Measurements from ENCODE around the gene MAP3K12. TPM values are rescaled to one million over a fixed set of nuclear protein-coding genes. Genes with fewer than 3 reads are reported as not detected.

The MAP3K12 gene
- total RNA-seq, 2 donors from 2014 or later = 5.5 to 8.1 TPM

GRCh38 chr12:53500776-53501614, 1.7 kb upstream of the MAP3K12 start, which contains the start of gene TARBP2:
Gene TARBP2 (plus strand): TSS chr12:53501283. CDS start chr12:53501409, 126 bp downstream.
- H3K27ac ChIP-seq (ENCODE audit: low read depth, low read length) = peak within 1 kb of the TSS; percentile 99
- 0% methylated on average over 31 to 74 of the region's 74 CpGs for WGBS, 2 experiments (ENCODE audit: insufficient coverage in 1 of 2, insufficient read length in 1 of 2)
- Mint-ChIP-seq H3K4me1 (peaks cover 25% of the 10 kb centered on the region), H3K36me3 (ENCODE audit: low read depth) (peaks cover 22% of the 10 kb centered on the region), H3K27me3 (ENCODE audit: insufficient read depth) (peaks cover 2% of the 10 kb centered on the region), H3K9me3 (no peaks in the 10 kb centered on the region), H3K4me3 (peak within 1 kb of the TSS; percentile 79), H3K27ac (peak within 1 kb of the TSS; percentile 99)
- H3K4me3 ChIP-seq (ENCODE audit: low read length) = peak within 1 kb of the TSS; percentile 85
- no peaks in the 10 kb centered on the region for H3K27me3 ChIP-seq (ENCODE audit: control insufficient read depth, insufficient read depth, low read length, poor library complexity, severe bottlenecking)
- H3K4me1 ChIP-seq (ENCODE audit: control insufficient read depth, insufficient read depth, low read length) = peaks cover 11% of the 10 kb centered on the region
- H3K36me3 ChIP-seq (ENCODE audit: control insufficient read depth, insufficient read depth, low read length) = peaks cover 25% of the 10 kb centered on the region
- H3K9me3 ChIP-seq (ENCODE audit: control insufficient read depth, low read length) = no peaks in the 10 kb centered on the region
- H3K9ac ChIP-seq (ENCODE audit: extremely low read depth, low read length, poor library complexity, severe bottlenecking) = peak within 1 kb of the TSS; percentile 88
- peak; percentile 100 for DNase-seq
- TF ChIP-seq, protein P1, sequence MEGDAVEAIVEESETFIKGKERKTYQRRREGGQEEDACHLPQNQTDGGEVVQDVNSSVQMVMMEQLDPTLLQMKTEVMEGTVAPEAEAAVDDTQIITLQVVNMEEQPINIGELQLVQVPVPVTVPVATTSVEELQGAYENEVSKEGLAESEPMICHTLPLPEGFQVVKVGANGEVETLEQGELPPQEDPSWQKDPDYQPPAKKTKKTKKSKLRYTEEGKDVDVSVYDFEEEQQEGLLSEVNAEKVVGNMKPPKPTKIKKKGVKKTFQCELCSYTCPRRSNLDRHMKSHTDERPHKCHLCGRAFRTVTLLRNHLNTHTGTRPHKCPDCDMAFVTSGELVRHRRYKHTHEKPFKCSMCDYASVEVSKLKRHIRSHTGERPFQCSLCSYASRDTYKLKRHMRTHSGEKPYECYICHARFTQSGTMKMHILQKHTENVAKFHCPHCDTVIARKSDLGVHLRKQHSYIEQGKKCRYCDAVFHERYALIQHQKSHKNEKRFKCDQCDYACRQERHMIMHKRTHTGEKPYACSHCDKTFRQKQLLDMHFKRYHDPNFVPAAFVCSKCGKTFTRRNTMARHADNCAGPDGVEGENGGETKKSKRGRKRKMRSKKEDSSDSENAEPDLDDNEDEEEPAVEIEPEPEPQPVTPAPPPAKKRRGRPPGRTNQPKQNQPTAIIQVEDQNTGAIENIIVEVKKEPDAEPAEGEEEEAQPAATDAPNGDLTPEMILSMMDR (conservative IDR thresholded peaks at IDR 0.05) = no peak

GRCh38 chr12:53500142-53500775, 1.0 kb upstream of the MAP3K12 start:
- peaks cover 23% of the 10 kb centered on the region for H3K36me3 ChIP-seq (ENCODE audit: control insufficient read depth, insufficient read depth, low read length)
- H3K4me3 Mint-ChIP-seq = peak overlapping the region; percentile 79
- peaks cover 2% of the 10 kb centered on the region for H3K27me3 Mint-ChIP-seq (ENCODE audit: insufficient read depth)
- H3K4me3 ChIP-seq (ENCODE audit: low read length) = peak overlapping the region; percentile 85
- H3K4me1 Mint-ChIP-seq = peaks cover 30% of the 10 kb centered on the region
- DNase-seq = no peak
- no peaks in the 10 kb centered on the region for H3K27me3 ChIP-seq (ENCODE audit: control insufficient read depth, insufficient read depth, low read length, poor library complexity, severe bottlenecking)
- H3K27ac ChIP-seq (ENCODE audit: low read depth, low read length) = peak overlapping the region; percentile 73
- TF ChIP-seq, protein P1 (conservative IDR thresholded peaks at IDR 0.05) = no peak
- H3K9ac ChIP-seq (ENCODE audit: extremely low read depth, low read length, poor library complexity, severe bottlenecking) = peak overlapping the region; percentile 88
- peak overlapping the region; percentile 99 for H3K27ac Mint-ChIP-seq
- peaks cover 15% of the 10 kb centered on the region for H3K36me3 Mint-ChIP-seq (ENCODE audit: low read depth)
- H3K4me1 ChIP-seq (ENCODE audit: control insufficient read depth, insufficient read depth, low read length) = peaks cover 16% of the 10 kb centered on the region
- no peaks in the 10 kb centered on the region for H3K9me3 ChIP-seq (ENCODE audit: control insufficient read depth, low read length)
- no peaks in the 10 kb centered on the region for H3K9me3 Mint-ChIP-seq
- WGBS, 2 experiments (ENCODE audit: insufficient coverage in 1 of 2, insufficient read length in 1 of 2) = 12 to 13% methylated on average over 6 to 17 of the region's 17 CpGs

DNA sequence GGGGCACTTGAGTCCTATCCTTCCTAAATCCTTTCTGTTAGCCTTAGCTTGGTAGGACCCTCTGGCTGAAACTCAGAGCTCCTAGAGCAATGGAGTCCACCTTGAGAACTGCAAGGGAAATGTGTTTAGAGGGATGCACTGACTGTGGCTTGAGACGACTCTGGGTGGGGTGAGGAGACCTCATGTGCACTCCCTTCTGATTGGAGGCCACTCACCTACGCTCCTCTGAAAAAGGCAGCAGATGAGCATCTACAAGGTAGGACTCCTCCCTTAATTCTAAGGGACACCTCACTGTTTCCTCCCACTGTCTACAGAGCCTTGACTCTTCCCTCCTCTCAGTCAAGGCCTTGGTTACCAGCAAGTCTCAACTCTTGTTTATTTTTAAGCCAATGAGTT, 1.0 kb downstream of the MAP3K12 start:
- Mint-ChIP-seq H3K9me3 (no peaks in the 10 kb centered on the region), H3K4me3 (peak overlapping the region; percentile 79), H3K36me3 (ENCODE audit: low read depth) (no peaks in the 10 kb centered on the region), H3K27ac (no peak overlapping the region), H3K4me1 (peaks cover 43% of the 10 kb centered on the region), H3K27me3 (ENCODE audit: insufficient read depth) (peaks cover 2% of the 10 kb centered on the region)
- H3K27me3 ChIP-seq (ENCODE audit: control insufficient read depth, insufficient read depth, low read length, poor library complexity, severe bottlenecking) = no peaks in the 10 kb centered on the region
- TF ChIP-seq, protein P1 (conservative IDR thresholded peaks at IDR 0.05) = no peak
- no peak overlapping the region for H3K9ac ChIP-seq (ENCODE audit: extremely low read depth, low read length, poor library complexity, severe bottlenecking)
- H3K27ac ChIP-seq (ENCODE audit: low read depth, low read length) = no peak overlapping the region
- WGBS, 2 experiments (ENCODE audit: insufficient coverage in 1 of 2, insufficient read length in 1 of 2) = 84% methylated on average over 2 of the region's 2 CpGs; no CpG with 5 or more reads in 1 of the 2 experiments
- no peak overlapping the region for H3K4me3 ChIP-seq (ENCODE audit: low read length)
- peaks cover 4% of the 10 kb centered on the region for H3K36me3 ChIP-seq (ENCODE audit: control insufficient read depth, insufficient read depth, low read length)
- H3K4me1 ChIP-seq (ENCODE audit: control insufficient read depth, insufficient read depth, low read length) = peaks cover 23% of the 10 kb centered on the region
- H3K9me3 ChIP-seq (ENCODE audit: control insufficient read depth, low read length) = no peaks in the 10 kb centered on the region
- no peak for DNase-seq
